ENCODE results near the gene SLC25A52. TPM values are rescaled to one million over a fixed set of nuclear protein-coding genes. Genes with fewer than 3 reads are reported as not detected.
"Not testable (repeated sequence)": the region's sequence is repeated elsewhere in the genome, so short reads cannot be mapped to it uniquely, and the experiment has no call there.

Gene SLC25A52
- total RNA-seq, result not detected

- Mint-ChIP-seq H3K9me3 (no peaks in the 10 kb centered on the region), H3K4me1 (ENCODE audit: low read depth) (no peaks in the 10 kb centered on the region), H3K27ac (no peak within 1 kb of the TSS), H3K4me3 (no peak within 1 kb of the TSS), H3K27me3 (ENCODE audit: low read depth) (no peaks in the 10 kb centered on the region), H3K36me3 (ENCODE audit: insufficient read depth in 2 of 2) (no peaks in the 10 kb centered on the region)
- ATAC-seq (replicated peaks in 1 of 2) (no peak), DNase-seq (no peak)
These were observed at the start of gene SLC25A52 for GRCh38 chr18:31760695-31761094. TSS of gene SLC25A52 (minus strand) at chr18:31760880. CDS start at chr18:31760661, 219 bp downstream.

- DNase-seq; H3K4me1 Mint-ChIP-seq (ENCODE audit: low read depth); H3K27ac Mint-ChIP-seq; H3K36me3 Mint-ChIP-seq (ENCODE audit: insufficient read depth in 2 of 2); H3K9me3 Mint-ChIP-seq; H3K4me3 Mint-ChIP-seq; ATAC-seq (replicated peaks in 1 of 2); H3K27me3 Mint-ChIP-seq (ENCODE audit: low read depth): not testable (repeated sequence)
These were observed 48.4 kb upstream of the SLC25A52 start for GRCh38 chr18:31809049-31809448.

GRCh38 chr18:31801078-31801477, 40.4 kb upstream of the SLC25A52 start:
- DNase-seq (no peak), ATAC-seq (replicated peaks in 1 of 2) (no peak)
- Mint-ChIP-seq H3K9me3 (no peaks in the 10 kb centered on the region), H3K4me1 (ENCODE audit: low read depth) (no peaks in the 10 kb centered on the region), H3K36me3 (ENCODE audit: insufficient read depth in 2 of 2) (no peaks in the 10 kb centered on the region), H3K27me3 (ENCODE audit: low read depth) (no peaks in the 10 kb centered on the region), H3K4me3 (no peak overlapping the region), H3K27ac (no peak overlapping the region)

GRCh38 chr18:31799257-31799656, 38.6 kb upstream of the SLC25A52 start:
- not testable (repeated sequence) for DNase-seq; H3K4me1 Mint-ChIP-seq (ENCODE audit: low read depth); H3K27me3 Mint-ChIP-seq (ENCODE audit: low read depth); H3K9me3 Mint-ChIP-seq; H3K4me3 Mint-ChIP-seq; H3K27ac Mint-ChIP-seq; ATAC-seq (replicated peaks in 1 of 2); H3K36me3 Mint-ChIP-seq (ENCODE audit: insufficient read depth in 2 of 2)

GRCh38 chr18:31798399-31798798, 37.7 kb upstream of the SLC25A52 start:
- Mint-ChIP-seq H3K27me3 (ENCODE audit: low read depth) (no peaks in the 10 kb centered on the region), H3K27ac (no peak overlapping the region), H3K4me1 (ENCODE audit: low read depth) (no peaks in the 10 kb centered on the region), H3K36me3 (ENCODE audit: insufficient read depth in 2 of 2) (no peaks in the 10 kb centered on the region), H3K9me3 (no peaks in the 10 kb centered on the region), H3K4me3 (no peak overlapping the region)
- ATAC-seq (replicated peaks in 1 of 2) (no peak), DNase-seq (no peak)

GRCh38 chr18:31795747-31796146, 35.1 kb upstream of the SLC25A52 start:
- Mint-ChIP-seq H3K27me3 (ENCODE audit: low read depth) (no peaks in the 10 kb centered on the region), H3K4me3 (no peak overlapping the region), H3K4me1 (ENCODE audit: low read depth) (no peaks in the 10 kb centered on the region), H3K27ac (no peak overlapping the region), H3K36me3 (ENCODE audit: insufficient read depth in 2 of 2) (no peaks in the 10 kb centered on the region), H3K9me3 (no peaks in the 10 kb centered on the region)
- no peak for DNase-seq
- ATAC-seq (replicated peaks in 1 of 2), result no peak

GRCh38 chr18:31793531-31793930, 32.9 kb upstream of the SLC25A52 start:
- Mint-ChIP-seq H3K4me3 (no peak overlapping the region), H3K36me3 (ENCODE audit: insufficient read depth in 2 of 2) (no peaks in the 10 kb centered on the region), H3K4me1 (ENCODE audit: low read depth) (no peaks in the 10 kb centered on the region), H3K27ac (no peak overlapping the region), H3K27me3 (ENCODE audit: low read depth) (no peaks in the 10 kb centered on the region), H3K9me3 (no peaks in the 10 kb centered on the region)
- ATAC-seq (replicated peaks in 1 of 2), result no peak
- DNase-seq, result no peak

- no peak overlapping the region for H3K4me3 Mint-ChIP-seq
- H3K27ac Mint-ChIP-seq, result no peak overlapping the region
- DNase-seq (no peak), ATAC-seq (replicated peaks in 1 of 2) (no peak)
- no peaks in the 10 kb centered on the region for H3K9me3 Mint-ChIP-seq
- H3K4me1 Mint-ChIP-seq (ENCODE audit: low read depth), result no peaks in the 10 kb centered on the region
- no peaks in the 10 kb centered on the region for H3K36me3 Mint-ChIP-seq (ENCODE audit: insufficient read depth in 2 of 2)
- H3K27me3 Mint-ChIP-seq (ENCODE audit: low read depth), result no peaks in the 10 kb centered on the region
These were observed 31.9 kb upstream of the SLC25A52 start for GRCh38 chr18:31792580-31792911.

GRCh38 chr18:31791817-31792579, 31.3 kb upstream of the SLC25A52 start:
- no peaks in the 10 kb centered on the region for H3K9me3 Mint-ChIP-seq
- no peaks in the 10 kb centered on the region for H3K36me3 Mint-ChIP-seq (ENCODE audit: insufficient read depth in 2 of 2)
- H3K4me1 Mint-ChIP-seq (ENCODE audit: low read depth), result no peaks in the 10 kb centered on the region
- no peaks in the 10 kb centered on the region for H3K27me3 Mint-ChIP-seq (ENCODE audit: low read depth)
- H3K4me3 Mint-ChIP-seq, result no peak overlapping the region
- no peak for ATAC-seq (replicated peaks in 1 of 2)
- DNase-seq, result no peak
- H3K27ac Mint-ChIP-seq, result no peak overlapping the region

GRCh38 chr18:31789409-31789808, 28.7 kb upstream of the SLC25A52 start:
- DNase-seq, result no peak
- Mint-ChIP-seq H3K4me3 (no peak overlapping the region), H3K36me3 (ENCODE audit: insufficient read depth in 2 of 2) (no peaks in the 10 kb centered on the region)

GRCh38 chr18:31783059-31783458, 22.4 kb upstream of the SLC25A52 start:
- Mint-ChIP-seq H3K36me3 (ENCODE audit: insufficient read depth in 2 of 2) (peaks cover 2 to 7% of the 10 kb centered on the region in 2 donors), H3K4me3 (no peak overlapping the region), H3K4me1 (ENCODE audit: low read depth) (no peaks in the 10 kb centered on the region)

More at GRCh38 chr18:31789409-31789808, 28.7 kb upstream of the SLC25A52 start:
- Mint-ChIP-seq H3K27me3 (ENCODE audit: low read depth) (no peaks in the 10 kb centered on the region), H3K27ac (no peak overlapping the region), H3K9me3 (no peaks in the 10 kb centered on the region), H3K4me1 (ENCODE audit: low read depth) (no peaks in the 10 kb centered on the region)
- ATAC-seq (replicated peaks in 1 of 2), result no peak

GRCh38 chr18:31778391-31778950, 17.8 kb upstream of the SLC25A52 start:
- Mint-ChIP-seq H3K9me3 (peaks cover 4 to 7% of the 10 kb centered on the region in 2 donors), H3K36me3 (ENCODE audit: insufficient read depth in 2 of 2) (peaks cover 3 to 7% of the 10 kb centered on the region in 2 donors), H3K4me1 (ENCODE audit: low read depth) (no peaks in the 10 kb centered on the region), H3K27me3 (ENCODE audit: low read depth) (no peaks in the 10 kb centered on the region), H3K4me3 (no peak overlapping the region), H3K27ac (no peak overlapping the region)
- DNase-seq, result no peak
- no peak for ATAC-seq (replicated peaks in 1 of 2)

More at GRCh38 chr18:31783059-31783458, 22.4 kb upstream of the SLC25A52 start:
- peaks cover 2 to 6% of the 10 kb centered on the region in 2 donors for H3K9me3 Mint-ChIP-seq
- H3K27ac Mint-ChIP-seq, result no peak overlapping the region
- DNase-seq, result no peak
- no peaks in the 10 kb centered on the region for H3K27me3 Mint-ChIP-seq (ENCODE audit: low read depth)
- ATAC-seq (replicated peaks in 1 of 2), result no peak

- Mint-ChIP-seq H3K36me3 (ENCODE audit: insufficient read depth in 2 of 2) (peaks cover 3 to 5% of the 10 kb centered on the region in 2 donors), H3K9me3 (peaks cover 4 to 7% of the 10 kb centered on the region in 2 donors), H3K4me3 (no peak overlapping the region), H3K27ac (no peak overlapping the region), H3K4me1 (ENCODE audit: low read depth) (no peaks in the 10 kb centered on the region), H3K27me3 (ENCODE audit: low read depth) (no peaks in the 10 kb centered on the region)
- DNase-seq, result no peak
- ATAC-seq (replicated peaks in 1 of 2), result no peak
These were observed 15.4 kb upstream of the SLC25A52 start for GRCh38 chr18:31776093-31776492.

- Mint-ChIP-seq H3K36me3 (ENCODE audit: insufficient read depth in 2 of 2) (peaks cover 3 to 5% of the 10 kb centered on the region in 2 donors), H3K27ac (no peak overlapping the region), H3K27me3 (ENCODE audit: low read depth) (no peaks in the 10 kb centered on the region), H3K4me3 (no peak overlapping the region), H3K9me3 (peaks cover 4 to 7% of the 10 kb centered on the region in 2 donors), H3K4me1 (ENCODE audit: low read depth) (no peaks in the 10 kb centered on the region)
- ATAC-seq (replicated peaks in 1 of 2) (no peak), DNase-seq (no peak)
These were observed 14.3 kb upstream of the SLC25A52 start for GRCh38 chr18:31774962-31775361.

Measured in activated T-cell treated with anti-CD3 and anti-CD28 coated beads, Interleukin-2, amount 50 U/mL, for 72 hours (primary cell).